NCI-H748 (cell line): ENCODE measurements around the gene PRX.
"Not testable (repeated sequence)": the region's sequence is repeated elsewhere in the genome, so short reads cannot be mapped to it uniquely, and the experiment has no call there.

ENCODE experiments used
- DNase-seq: peaks from one replicate; lab custom pipeline; 2025; ENCODE audit not compliant: unreplicated experiment; lab: John Stamatoyannopoulos, UW

The PRX gene

GRCh38 chr19:40413291-40413845, at the start of gene PRX:
Gene PRX, minus strand, starts transcription at chr19:40413378. Its CDS starts 5,446 bp downstream, at chr19:40407932.
- no peak for DNase-seq

GRCh38 chr19:40461669-40462221, 48.6 kb upstream of the PRX start:
- DNase-seq, result no peak

GRCh38 chr19:40460185-40460584, 47.0 kb upstream of the PRX start:
- DNase-seq, result no peak

- DNase-seq, result no peak
Observed at GRCh38 chr19:40458597-40458974, 45.4 kb upstream of the PRX start.

DNA sequence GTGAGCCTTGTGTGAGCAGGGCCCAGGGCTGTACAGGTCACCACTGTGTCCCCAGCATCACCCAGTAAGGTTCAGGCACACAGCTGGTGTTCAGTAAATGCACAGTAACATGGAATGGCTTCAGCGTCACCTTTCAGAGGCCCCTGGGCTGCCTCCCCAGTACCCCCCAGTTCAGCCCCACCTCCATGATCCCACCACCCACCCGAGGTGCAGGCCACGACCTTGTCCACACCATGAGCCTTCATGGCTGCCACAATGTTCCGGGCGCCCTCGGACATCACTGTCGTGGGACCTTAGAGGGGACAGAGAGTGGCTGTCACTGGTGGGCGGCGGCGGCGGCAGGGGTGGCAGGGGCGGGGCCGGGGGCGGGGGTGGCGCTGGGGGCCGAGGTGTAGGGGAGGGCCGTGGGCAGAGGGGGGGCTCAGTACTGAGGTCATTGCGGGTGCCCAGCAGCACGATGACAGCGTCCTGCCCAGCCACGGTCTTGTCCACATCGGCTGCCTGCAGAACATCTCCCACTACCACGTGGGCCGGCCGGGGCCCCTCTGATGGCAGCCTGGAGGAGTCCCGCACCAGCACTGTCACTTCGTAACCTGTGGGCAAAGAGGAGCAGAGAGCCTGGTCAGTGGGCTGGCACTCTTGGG, 44.9 kb upstream of the PRX start:
- DNase-seq, result no peak

DNA sequence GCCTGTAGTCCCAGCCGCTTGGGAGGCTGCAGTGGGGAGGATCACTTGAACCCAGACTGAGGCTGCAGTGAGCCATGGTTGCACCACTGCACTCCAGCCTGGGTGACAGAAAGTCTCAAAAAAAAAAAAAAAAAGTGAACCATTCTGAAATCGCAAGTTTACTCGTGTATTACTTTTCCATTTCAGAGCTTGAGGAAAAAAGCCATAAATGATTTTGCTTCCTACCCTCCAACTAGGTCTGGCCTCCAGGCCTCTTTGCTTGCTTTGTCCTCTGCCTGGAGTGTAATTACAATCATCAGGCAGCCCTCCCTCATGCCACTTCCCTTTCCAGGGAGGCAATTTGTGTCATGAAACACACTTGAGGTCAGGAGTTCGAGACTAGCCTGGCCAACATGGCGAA, 43.9 kb upstream of the PRX start:
- DNase-seq, result no peak

- DNase-seq, result not testable (repeated sequence)
Observed at GRCh38 chr19:40453943-40454342, 40.8 kb upstream of the PRX start.

GRCh38 chr19:40453151-40453735, 40.1 kb upstream of the PRX start:
- no peak for DNase-seq

DNA sequence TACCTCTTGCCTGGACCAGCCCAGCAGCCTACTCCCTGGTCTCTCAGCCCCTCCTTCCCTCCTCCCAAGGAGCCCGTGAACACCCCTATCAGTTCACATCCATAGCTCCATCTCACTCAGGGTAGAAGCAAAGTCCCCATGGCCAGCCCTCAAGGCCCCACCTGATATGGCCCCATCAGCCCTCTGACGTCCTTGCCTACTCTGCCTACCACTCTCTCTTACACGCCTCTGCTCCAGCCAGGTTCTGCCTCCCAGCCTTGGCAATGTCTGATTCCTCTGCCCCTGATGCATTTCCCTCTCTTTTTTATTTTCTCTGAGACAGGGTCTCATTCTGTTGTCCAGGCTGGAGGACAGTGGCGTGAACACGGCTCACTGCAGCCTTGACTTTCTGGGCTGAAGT, 38.8 kb upstream of the PRX start:
- no peak for DNase-seq

DNA sequence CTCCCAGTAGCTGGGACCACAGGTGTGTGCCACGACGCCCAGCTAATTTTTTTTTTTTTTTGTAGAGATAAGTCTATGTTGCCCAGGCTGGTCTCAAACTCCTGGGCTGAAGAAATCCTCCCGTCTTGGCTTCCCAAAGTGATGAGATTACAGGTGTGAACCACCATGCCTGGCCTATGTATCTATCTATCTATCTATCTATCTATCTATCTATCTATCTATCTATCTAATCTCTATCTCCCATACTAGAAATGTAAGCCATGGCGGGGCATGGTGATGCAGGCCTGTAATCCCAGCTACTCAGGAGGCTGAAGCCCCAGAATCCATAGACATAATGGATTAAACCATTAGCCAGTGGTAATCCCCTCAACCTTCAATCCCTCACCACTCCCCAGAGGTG, 37.5 kb upstream of the PRX start:
- no peak for DNase-seq

DNA sequence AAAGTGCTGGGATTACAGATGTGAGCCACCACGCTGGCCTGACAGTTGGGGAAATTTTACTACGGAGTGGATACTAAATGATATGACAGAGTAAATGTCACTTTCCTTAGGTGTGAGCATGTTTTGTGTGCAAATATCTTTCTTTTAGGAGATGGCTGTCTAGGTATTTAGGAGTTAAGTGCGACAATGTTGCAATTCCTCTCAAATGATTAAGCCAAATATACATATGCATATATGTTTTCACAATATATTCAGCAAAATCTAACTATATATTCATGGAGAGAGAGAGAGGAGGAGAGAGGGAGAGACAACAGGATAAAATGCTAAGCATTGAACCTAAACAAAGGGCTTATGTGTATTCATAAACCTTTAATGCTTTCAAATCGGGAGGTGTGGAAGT, 36.3 kb upstream of the PRX start:
- DNase-seq, result no peak

GRCh38 chr19:40446263-40446784, 33.1 kb upstream of the PRX start:
- DNase-seq, result no peak

DNA sequence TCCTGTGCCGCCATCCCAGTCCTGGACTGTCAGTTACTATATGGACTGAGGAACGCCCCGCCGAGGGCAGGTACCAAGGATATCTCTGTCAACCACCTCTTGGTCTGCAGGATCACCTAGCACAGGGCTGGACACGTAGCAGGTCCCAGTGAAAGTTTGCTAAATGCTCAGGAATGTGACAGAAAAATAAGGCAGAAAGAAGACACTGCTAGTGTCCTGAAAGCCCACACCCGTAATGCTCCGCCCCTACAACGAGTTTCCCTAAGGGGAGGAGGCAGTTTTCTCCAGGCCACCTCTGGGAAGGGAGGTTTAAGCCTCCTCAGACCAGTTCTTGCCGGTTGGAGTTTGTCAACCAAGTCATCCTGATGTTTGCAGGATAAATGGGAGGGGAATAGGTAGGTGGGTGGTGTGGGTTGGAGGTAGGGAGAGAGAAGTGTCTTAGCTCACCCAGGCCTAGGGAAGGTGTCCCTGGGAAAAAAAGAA, 32.6 kb upstream of the PRX start:
- DNase-seq, result peak; percentile 23

DNA sequence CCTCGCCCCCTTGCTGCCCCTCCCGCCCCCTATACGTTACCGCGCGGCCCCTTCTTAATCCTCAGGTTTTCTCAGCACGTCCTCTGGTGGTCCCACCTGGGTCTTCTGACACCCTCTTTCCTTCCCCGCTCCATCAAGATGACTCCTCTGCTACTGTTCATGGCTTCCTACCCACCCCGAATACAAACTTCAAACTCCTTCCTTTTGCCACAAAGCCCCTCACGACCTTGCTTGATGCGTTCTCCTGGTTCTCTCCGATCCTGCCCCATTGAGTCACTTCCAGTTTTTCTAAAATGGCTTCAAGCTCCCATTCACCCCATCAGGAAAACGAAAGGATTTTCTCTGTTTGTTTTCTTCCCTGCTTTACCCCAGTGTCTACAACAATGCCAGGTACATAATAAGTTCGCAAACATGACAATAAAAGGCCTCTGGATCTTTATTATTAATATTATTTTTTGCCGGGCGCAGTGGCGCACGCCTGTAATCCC, 31.7 kb upstream of the PRX start:
- no peak for DNase-seq

DNA sequence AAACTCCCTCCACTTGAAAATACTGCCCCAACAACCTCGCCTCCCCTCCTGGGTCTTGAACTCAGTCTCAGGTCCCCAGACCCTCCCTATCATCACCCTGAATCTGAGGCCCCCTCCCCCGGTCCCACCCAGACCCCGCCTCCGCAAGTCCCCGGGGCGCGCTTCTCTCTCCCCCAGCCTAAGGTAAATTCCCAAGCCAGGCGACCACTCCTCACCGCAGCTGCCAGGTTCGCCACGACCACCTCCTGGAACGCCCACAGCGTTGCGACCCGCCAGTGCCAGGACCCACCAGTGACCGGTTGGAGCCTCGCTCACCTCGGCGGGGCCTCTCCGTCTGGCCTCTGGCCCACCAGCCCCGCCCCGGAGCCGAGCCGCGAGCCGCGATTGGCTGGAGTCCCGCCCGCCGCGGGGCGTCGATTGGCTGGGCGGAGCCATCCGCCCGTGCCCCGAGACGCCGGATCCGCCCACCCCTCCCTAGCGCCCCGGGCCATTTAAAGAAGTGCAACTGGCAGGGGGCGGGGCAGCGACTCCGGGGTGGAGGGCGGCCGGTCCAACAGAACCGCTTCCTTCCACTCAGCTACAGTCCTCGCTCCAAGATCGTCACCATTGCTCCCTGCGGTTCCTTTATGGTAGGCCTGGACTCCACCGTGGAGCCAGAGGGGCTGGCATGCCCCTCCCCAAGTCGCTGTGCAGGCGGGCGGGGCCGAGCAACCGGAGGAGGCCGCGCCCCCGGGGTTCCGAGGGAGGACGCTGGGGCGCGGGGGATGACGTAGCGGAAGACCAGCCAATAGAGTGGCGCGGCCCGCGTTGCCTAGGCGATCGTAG, 31.0 kb upstream of the PRX start, which contains the start of gene SERTAD3:
Gene SERTAD3, minus strand, starts transcription at position 336 of the 825 bp plus-strand sequence. CDS start 2,255 bp downstream, outside the sequence.
- DNase-seq, result peak; percentile 98

DNA sequence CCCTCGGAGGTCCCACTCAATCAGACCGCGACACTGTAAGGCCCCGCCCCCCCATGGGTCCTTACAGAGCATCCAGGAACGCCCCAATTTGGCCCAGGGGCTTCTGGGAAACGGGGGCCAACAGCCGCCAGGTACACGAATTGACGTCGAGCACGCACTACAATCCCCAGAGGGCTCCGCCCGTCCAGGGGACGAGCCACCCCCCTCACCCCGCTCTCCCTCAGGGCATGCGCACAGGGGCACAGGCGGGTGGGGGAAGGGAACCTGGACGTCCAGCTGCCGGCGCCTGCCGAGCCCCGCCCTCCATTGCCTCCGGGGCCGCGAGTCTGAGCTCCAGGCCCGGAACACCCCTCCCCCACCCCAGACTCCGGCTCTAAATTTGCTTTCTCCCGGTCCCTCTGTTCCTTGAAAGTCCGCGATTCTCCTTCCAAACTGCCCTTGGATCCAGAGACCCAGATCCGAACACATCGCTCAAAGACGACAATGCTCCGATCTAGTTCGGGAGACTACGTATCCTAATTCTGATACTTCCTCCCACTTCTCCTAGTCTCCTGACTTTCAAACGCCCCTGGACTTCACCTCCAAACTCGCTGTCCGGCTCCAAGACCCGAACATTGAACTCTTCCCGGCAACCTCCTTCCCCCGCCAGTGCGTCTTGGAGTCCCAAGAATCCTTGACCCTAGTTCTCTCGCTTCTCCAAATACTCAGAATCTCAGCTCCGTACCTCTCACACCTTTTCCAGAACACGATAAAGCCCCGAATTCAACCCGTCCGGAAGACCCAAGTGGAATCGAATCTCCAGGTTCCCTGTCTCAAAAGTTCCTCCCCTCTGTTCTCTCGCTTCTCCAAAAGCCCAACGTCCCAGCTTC, 30.2 kb upstream of the PRX start:
- DNase-seq, result peak; percentile 100

DNA sequence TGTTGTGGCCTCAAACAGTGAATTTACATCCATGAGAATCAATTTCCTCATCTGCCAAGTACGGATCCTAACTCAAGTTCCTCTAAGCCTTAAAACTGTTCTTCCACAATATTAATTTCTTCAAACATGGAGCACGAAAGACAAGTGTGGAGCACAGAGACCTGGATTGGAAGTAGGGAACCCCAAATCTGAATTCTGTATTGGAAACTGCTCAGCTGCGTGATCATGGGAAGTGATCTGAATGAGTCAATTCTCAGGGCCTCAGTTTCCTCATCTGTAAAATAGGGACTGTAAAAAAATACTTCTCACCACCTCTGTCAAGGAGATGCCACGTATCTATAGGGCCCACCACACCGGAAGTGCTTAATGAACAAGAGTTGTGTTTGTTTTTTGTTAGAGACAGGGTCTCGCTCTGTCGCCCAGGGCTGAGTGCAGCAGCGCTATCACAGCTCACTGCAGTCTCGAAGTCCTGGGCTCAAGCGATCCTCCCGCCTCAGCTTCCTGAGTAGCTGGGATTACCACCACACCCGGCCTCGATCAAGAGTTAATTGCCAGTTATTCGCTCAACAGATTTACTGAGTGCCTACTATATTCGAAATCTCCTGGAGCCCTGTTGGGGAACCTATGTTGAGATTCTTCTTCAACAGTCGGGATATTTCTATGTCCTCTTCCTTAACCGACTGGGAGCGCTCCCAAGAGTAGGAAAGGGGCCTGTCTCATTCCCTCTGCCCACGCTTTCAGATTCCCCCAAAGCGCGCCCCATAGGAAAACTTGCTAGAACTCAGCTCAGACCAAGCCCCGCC, 29.4 kb upstream of the PRX start:
- DNase-seq, result peak; percentile 66

- DNase-seq, result no peak
Observed at GRCh38 chr19:40441719-40442253, 28.6 kb upstream of the PRX start.

DNA sequence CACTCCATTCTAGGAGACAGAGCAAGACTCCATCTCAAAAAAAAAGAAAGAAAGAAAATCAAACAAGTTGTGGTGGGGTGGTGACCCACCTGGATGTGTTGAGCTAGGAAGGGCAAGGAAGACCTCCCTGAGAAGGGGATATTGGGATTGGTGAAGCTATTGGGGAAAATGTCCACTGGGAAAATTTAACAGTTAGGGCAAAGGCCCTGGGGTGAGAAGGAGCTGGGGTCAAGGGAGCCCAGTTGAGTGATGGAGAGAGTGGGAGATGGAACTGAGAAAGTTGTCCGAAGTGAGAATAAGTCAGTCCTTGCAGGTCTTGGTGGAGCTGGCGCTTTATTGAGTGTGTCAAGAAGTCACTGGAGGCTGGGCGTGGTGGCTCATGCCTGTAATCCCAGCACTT, 25.1 kb upstream of the PRX start:
- no peak for DNase-seq
